HG02852 (cell line): ENCODE measurements around the gene ZNF808.
"Not testable (repeated sequence)": the region's sequence is repeated elsewhere in the genome, so short reads cannot be mapped to it uniquely, and the experiment has no call there.

Experiments
- ATAC-seq: cut with Tn5 transposase; IDR thresholded peaks from one replicate; pipeline ENCODE4 v1.9.1; 2021; ENCODE audit warnings: mild to moderate bottlenecking, moderate library complexity; ENCODE audit not compliant: unreplicated experiment

The ZNF808 gene

GRCh38 chr19:52527134-52527955 is at the start of gene ZNF808:
TSS of gene ZNF808 (plus strand) at chr19:52527668. CDS start at chr19:52543285, 15,617 bp downstream.
- peak; percentile 84 for ATAC-seq

- ATAC-seq = not testable (repeated sequence)
Measured at GRCh38 chr19:52484111-52484743, 43.2 kb upstream of the ZNF808 start.

GRCh38 chr19:52485064-52485463 is 42.4 kb upstream of the ZNF808 start:
- ATAC-seq = not testable (repeated sequence)

- ATAC-seq = not testable (repeated sequence)
Measured at GRCh38 chr19:52485561-52486240, 41.8 kb upstream of the ZNF808 start.

GRCh38 chr19:52492201-52492993 is 35.1 kb upstream of the ZNF808 start:
- ATAC-seq = no peak

- ATAC-seq = no peak
Measured at GRCh38 chr19:52492994-52493470, 34.4 kb upstream of the ZNF808 start.

GRCh38 chr19:52494518-52494917 is 33.0 kb upstream of the ZNF808 start:
- ATAC-seq = no peak

- ATAC-seq = no peak
Measured at GRCh38 chr19:52498571-52498970, 28.9 kb upstream of the ZNF808 start.

- ATAC-seq = not testable (repeated sequence)
Measured at GRCh38 chr19:52500474-52500873, 27.0 kb upstream of the ZNF808 start.

- not testable (repeated sequence) for ATAC-seq
Measured at GRCh38 chr19:52500991-52501390, 26.5 kb upstream of the ZNF808 start.

- no peak for ATAC-seq
Measured at GRCh38 chr19:52507266-52507665, 20.2 kb upstream of the ZNF808 start.

GRCh38 chr19:52516191-52516590 is 11.3 kb upstream of the ZNF808 start:
- no peak for ATAC-seq

GRCh38 chr19:52518646-52519045 is 8.8 kb upstream of the ZNF808 start:
- no peak for ATAC-seq

GRCh38 chr19:52519175-52519574 is 8.3 kb upstream of the ZNF808 start:
- ATAC-seq = not testable (repeated sequence)

GRCh38 chr19:52520013-52520412 is 7.5 kb upstream of the ZNF808 start:
- no peak for ATAC-seq

- no peak for ATAC-seq
Measured at GRCh38 chr19:52522551-52522950, 4.9 kb upstream of the ZNF808 start.

- no peak for ATAC-seq
Measured at GRCh38 chr19:52524086-52524485, 3.4 kb upstream of the ZNF808 start.

- ATAC-seq = no peak
Measured at GRCh38 chr19:52527956-52528351, 486 bp downstream of the ZNF808 start.

GRCh38 chr19:52532480-52532879 is 5.0 kb downstream of the ZNF808 start:
- ATAC-seq = no peak

- ATAC-seq = no peak
Measured at GRCh38 chr19:52533901-52534300, 6.4 kb downstream of the ZNF808 start.

- ATAC-seq = not testable (repeated sequence)
Measured at GRCh38 chr19:52535385-52535770, 7.9 kb downstream of the ZNF808 start.
